ENCODE measurements around the gene DSE. TPM values are rescaled to one million over a fixed set of nuclear protein-coding genes. Genes with fewer than 3 reads are reported as not detected.

Gene DSE
- total and polyA plus RNA-seq, 2 donors (not counting 1 experiment from before 2014, with no cell fraction given), result 8.3 to 8.6 TPM

- Mint-ChIP-seq H3K4me3 (no peak overlapping the region), H3K9me3 (ENCODE audit: insufficient read depth) (no peaks in the 10 kb centered on the region), H3K4me1 (peaks cover 33% of the 10 kb centered on the region), H3K27ac (no peak overlapping the region), H3K27me3 (no peaks in the 10 kb centered on the region)
- Histone ChIP-seq H4K20me1 (ENCODE audit: control insufficient read depth, insufficient read depth, low read length, poor library complexity, severe bottlenecking) (no peaks in the 10 kb centered on the region), H3K4me2 (replicated peaks; ENCODE audit: low read depth, low read length, poor library complexity, severe bottlenecking) (no peak overlapping the region), H2AFZ (ENCODE audit: insufficient read depth, low read depth, low read length, poor library complexity, severe bottlenecking) (no peak overlapping the region), H3K79me2 (ENCODE audit: control insufficient read depth, insufficient read depth, low read length) (no peaks in the 10 kb centered on the region), H3K27me3 (replicated peaks in 1 of 4; ENCODE audit: control extremely low read depth in 1 of 4, control insufficient read depth in 3 of 4, insufficient read depth in 4 of 4, low read length in 3 of 4) (no peaks in the 10 kb centered on the region), H3K4me1 (ENCODE audit: control insufficient read depth in 2 of 2, insufficient read depth in 2 of 2, low read length in 2 of 2) (peaks cover 20 to 26% of the 10 kb centered on the region in 2 donors), H3K9me3 (ENCODE audit: control extremely low read depth in 1 of 3, control insufficient read depth in 2 of 3, insufficient read depth in 1 of 3, low read length in 2 of 3) (no peaks in the 10 kb centered on the region), H3K27ac (ENCODE audit: low read length in 2 of 2) (no peak overlapping the region), H3K4me3 (ENCODE audit: control extremely low read depth in 1 of 5, extremely low read depth in 1 of 5, insufficient read depth in 1 of 5, low read depth in 2 of 5, low read length in 4 of 5) (no peak overlapping the region), H3K9ac (ENCODE audit: low read length) (no peak overlapping the region), H3K36me3 (replicated peaks in 1 of 2; ENCODE audit: control extremely low read depth in 1 of 2, control insufficient read depth in 1 of 2, extremely low read depth in 1 of 2, insufficient read depth in 2 of 2, low read length in 1 of 2) (no peaks in the 10 kb centered on the region)
- TF ChIP-seq EZH2 (IDR thresholded peaks at IDR 0.05; ENCODE audit: borderline replicate concordance, insufficient read depth, low read depth, low read length, poor library complexity, severe bottlenecking), result no peak
- no peak for TF ChIP-seq CTCF (IDR thresholded peaks at IDR 0.05)
- ChIA-PET POLR2A (interaction anchor here (0.7 kb wide), 1 partner anchor 64 kb away, joined by 5 read pairs; no protein-coding TSS in a partner anchor), CTCF (interaction anchor here (1.0 to 1.9 kb wide), 6 partner anchors 10 to 233 kb away, joined by 3 to 10 read pairs (median 4); partner anchors contain the start of gene DSE)
- no peak for DNase-seq
- ATAC-seq (ENCODE audit: low read depth), result no peak
- intact Hi-C loops (cut with micrococcal nuclease), result no loop called here
- no CpG with 5 or more reads among the region's 1 CpG for WGBS (ENCODE audit: insufficient coverage)
Measured at GRCh38 chr6:116450185-116450710, 79.5 kb downstream of the DSE start.
